ENCODE results near the gene AKR1C8. TPM values are rescaled to one million over a fixed set of nuclear protein-coding genes. Genes with fewer than 3 reads are reported as not detected.

AKR1C8 gene
- polyA plus RNA-seq, 1 donor from 2014 or later = 0.54 TPM

DNA sequence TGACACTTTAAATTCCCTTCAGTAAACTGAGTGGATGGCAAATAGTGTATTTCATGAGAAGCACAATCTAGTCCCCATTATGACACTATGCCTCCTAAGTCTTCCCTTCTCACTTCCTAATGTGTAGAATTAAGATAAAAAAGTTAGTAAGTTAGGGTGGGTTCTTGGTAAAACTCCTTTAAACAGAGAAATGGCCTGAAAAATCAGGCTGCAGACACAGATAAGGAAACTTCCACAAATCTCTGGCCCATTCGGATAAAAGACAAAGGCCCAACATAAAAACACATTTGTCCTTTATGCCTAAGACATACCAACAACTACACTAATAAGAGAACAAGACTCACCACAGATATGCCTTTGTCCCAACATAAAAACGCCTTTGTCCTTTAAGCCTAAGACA, 21.5 kb downstream of the AKR1C8 start (continued):
- TF ChIP-seq REST (IDR thresholded peaks at IDR 0.05; ENCODE audit: borderline replicate concordance) (no peak), TAF1 (IDR thresholded peaks at IDR 0.05; ENCODE audit: low read depth) (no peak)

DNA sequence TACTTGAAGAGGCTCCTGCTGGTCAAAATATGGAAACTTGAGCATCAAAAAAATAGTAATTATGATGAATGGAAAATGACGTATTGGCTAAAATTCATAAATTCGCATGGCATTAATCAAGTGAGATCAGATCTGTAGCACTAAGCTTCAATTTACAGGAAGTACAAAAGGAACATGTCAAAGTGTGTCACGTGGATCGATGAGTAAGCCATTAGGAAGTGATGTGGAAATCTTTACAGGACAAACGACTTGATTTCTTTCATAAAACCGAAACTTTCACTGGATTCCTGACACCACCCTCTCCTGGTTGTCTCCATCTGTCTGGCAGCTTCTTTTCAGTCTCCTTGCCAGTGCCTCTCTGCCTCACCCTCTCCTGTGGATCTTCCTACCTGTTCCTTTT, 25.8 kb downstream of the AKR1C8 start:
- Histone ChIP-seq H3K4me3 (ENCODE audit: low read length) (no peak overlapping the region), H3K9ac (ENCODE audit: low read length) (no peak overlapping the region), H2AFZ (ENCODE audit: low read depth, low read length) (no peak overlapping the region), H3K27me3 (ENCODE audit: insufficient read depth, low read depth, low read length) (no peaks in the 10 kb centered on the region), H3K4me2 (ENCODE audit: low read length) (no peak overlapping the region), H4K20me1 (ENCODE audit: insufficient read depth) (no peaks in the 10 kb centered on the region), H3K27ac (ENCODE audit: low read length) (no peak overlapping the region), H3K9me3 (ENCODE audit: low read length) (no peaks in the 10 kb centered on the region), H3K9me2 (ENCODE audit: insufficient read depth, low read length) (no peaks in the 10 kb centered on the region), H3K36me3 (ENCODE audit: insufficient read depth, low read length) (no peaks in the 10 kb centered on the region), H3K79me2 (replicated peaks; ENCODE audit: insufficient read depth, low read length) (no peaks in the 10 kb centered on the region), H3F3A (ENCODE audit: insufficient read depth, low read length, poor library complexity, severe bottlenecking) (no peaks in the 10 kb centered on the region)
- TF ChIP-seq RAD21 (conservative IDR thresholded peaks at IDR 0.05) (no peak), CTCF (IDR thresholded peaks at IDR 0.05; ENCODE audit: poor library complexity, severe bottlenecking) (no peak), SMC3 (conservative IDR thresholded peaks at IDR 0.05; ENCODE audit: poor library complexity) (no peak), EP300 (conservative IDR thresholded peaks at IDR 0.05; ENCODE audit: poor library complexity, severe bottlenecking) (no peak), TAF1 (IDR thresholded peaks at IDR 0.05; ENCODE audit: low read depth) (no peak), REST (IDR thresholded peaks at IDR 0.05; ENCODE audit: borderline replicate concordance) (no peak), POLR2AphosphoS5 (IDR thresholded peaks at IDR 0.05) (no peak), MXI1 (conservative IDR thresholded peaks at IDR 0.05; ENCODE audit: poor library complexity, severe bottlenecking) (no peak), EZH2 (IDR thresholded peaks at IDR 0.05; ENCODE audit: borderline replicate concordance, insufficient read depth, low read length, poor library complexity, severe bottlenecking) (no peak)
